Stimulated activated CD4-positive, alpha-beta T cell treated with anti-CD3 and anti-CD28 coated beads, Interleukin-4, amount 100 ng/mL, for 1 hour (primary cell): ENCODE results near the gene TMEM38A.
"Not testable (repeated sequence)": the region's sequence is repeated elsewhere in the genome, so short reads cannot be mapped to it uniquely, and the experiment has no call there.

Experiments used
- DNase-seq: peaks from one replicate; pipeline ENCODE4 v3.0.0-alpha.2; 2020

Gene TMEM38A

GRCh38 chr19:16678498-16678897 is 17.6 kb downstream of the TMEM38A start:
- no peak for DNase-seq

GRCh38 chr19:16679811-16680210 is 18.9 kb downstream of the TMEM38A start:
- DNase-seq = no peak

- no peak for DNase-seq
These were observed 21.6 kb downstream of the TMEM38A start for GRCh38 chr19:16682539-16682938.

- no peak for DNase-seq
These were observed 23.3 kb downstream of the TMEM38A start for GRCh38 chr19:16684216-16684615.

GRCh38 chr19:16688084-16688483 is 27.1 kb downstream of the TMEM38A start:
- DNase-seq = no peak

GRCh38 chr19:16698914-16699313 is 38.0 kb downstream of the TMEM38A start:
- no peak for DNase-seq

GRCh38 chr19:16702123-16702522 is 41.2 kb downstream of the TMEM38A start:
- DNase-seq = no peak

GRCh38 chr19:16703677-16704076 is 42.7 kb downstream of the TMEM38A start:
- DNase-seq = no peak

- not testable (repeated sequence) for DNase-seq
These were observed 49.9 kb downstream of the TMEM38A start for GRCh38 chr19:16710870-16711269.

GRCh38 chr19:16712295-16712694 is 51.4 kb downstream of the TMEM38A start:
- not testable (repeated sequence) for DNase-seq

GRCh38 chr19:16714702-16715287 is 53.9 kb downstream of the TMEM38A start:
- DNase-seq = peak; percentile 42

GRCh38 chr19:16715611-16716010 is 54.7 kb downstream of the TMEM38A start:
- DNase-seq = no peak

GRCh38 chr19:16721051-16721450 is 60.1 kb downstream of the TMEM38A start:
- no peak for DNase-seq

- DNase-seq = no peak
These were observed 61.7 kb downstream of the TMEM38A start for GRCh38 chr19:16722591-16722990.

GRCh38 chr19:16726916-16727315 is 66.0 kb downstream of the TMEM38A start:
- no peak for DNase-seq

GRCh38 chr19:16735650-16736266 is 74.8 kb downstream of the TMEM38A start:
- not testable (repeated sequence) for DNase-seq

- no peak for DNase-seq
These were observed 75.8 kb downstream of the TMEM38A start for GRCh38 chr19:16736709-16737108.

GRCh38 chr19:16737911-16738310 is 77.0 kb downstream of the TMEM38A start:
- no peak for DNase-seq

- DNase-seq = no peak
These were observed 78.6 kb downstream of the TMEM38A start for GRCh38 chr19:16739546-16739945.
